Calu3 (cell line): ENCODE data around the gene JADE2. TPM values are rescaled to one million over a fixed set of nuclear protein-coding genes. Genes with fewer than 3 reads are reported as not detected.
"Not testable (repeated sequence)": the region's sequence is repeated elsewhere in the genome, so short reads cannot be mapped to it uniquely, and the experiment has no call there.

Experiments used
- BruUV-seq: library from RNA; stranded (reverse); fragments of 400-500 nt; replicated peaks from 2 replicates; lab custom pipeline; 2021; lab: Mats Ljungman, UMichigan
- CTCF ChIA-PET: fragments of 300-600 bp; sonication (Branson Sonifier 250); formaldehyde crosslinking; loops from one replicate; lab custom pipeline; 2022; ENCODE audit warnings: antibody characterized with exemption; lab: Charles Lee
- DNase-seq: peaks from one replicate; pipeline ENCODE4 v3.0.0; 2022
- H3K27ac Mint-ChIP-seq: one replicate; pipeline ENCODE4 v1.8.0; 2022; ENCODE audit warnings: mixed read lengths; ENCODE audit not compliant: unreplicated experiment
- H3K27me3 Mint-ChIP-seq: one replicate; pipeline ENCODE4 v1.8.0; 2022; ENCODE audit warnings: mixed read lengths; ENCODE audit not compliant: unreplicated experiment
- H3K36me3 Mint-ChIP-seq: one replicate; pipeline ENCODE4 v1.8.0; 2022; ENCODE audit warnings: mild to moderate bottlenecking, moderate library complexity, mixed read lengths; ENCODE audit not compliant: insufficient read depth, unreplicated experiment
- H3K4me1 Mint-ChIP-seq: one replicate; pipeline ENCODE4 v1.8.0; 2022; ENCODE audit warnings: mild to moderate bottlenecking, low read depth, mixed read lengths; ENCODE audit not compliant: unreplicated experiment
- H3K4me3 Mint-ChIP-seq: one replicate; pipeline ENCODE4 v1.8.0; 2022; ENCODE audit warnings: mild to moderate bottlenecking, low read depth, moderate library complexity, mixed read lengths; ENCODE audit not compliant: unreplicated experiment
- H3K9me3 Mint-ChIP-seq: one replicate; pipeline ENCODE4 v1.8.0; 2022; ENCODE audit warnings: low read depth, mixed read lengths; ENCODE audit not compliant: unreplicated experiment
- CTCF ChIP-seq: fragments of 200-600 bp; IDR thresholded peaks from one replicate; pipeline ENCODE4 v1.8.0; 2022; ENCODE audit warnings: antibody characterized with exemption; ENCODE audit not compliant: unreplicated experiment
- intact Hi-C: fragments of 100-400 bp; cut with micrococcal nuclease; formaldehyde crosslinking; loops from one replicate; pipeline ENCODE4 v1.10.0; 2022; ENCODE audit not compliant: unreplicated experiment
- total RNA-seq: library from RNA; stranded (reverse); gene quantifications from 2 replicates; pipeline ENCODE4 v1.2.3, GENCODE V29; 2022

The JADE2 gene
- total RNA-seq, 1 experiment from 2014 or later: 93.4 TPM

GRCh38 chr5:134492568-134492967 is 32.9 kb upstream of the JADE2 start:
- H3K4me3 Mint-ChIP-seq: no peak overlapping the region
- intact Hi-C loops: no loop called here
- CTCF ChIA-PET: interaction anchor here (1.0 to 1.1 kb wide), 2 partner anchors 15 to 27 kb away, joined by 3 read pairs; no protein-coding TSS in a partner anchor
- H3K4me1 Mint-ChIP-seq: peaks cover 6% of the 10 kb centered on the region
- no peaks in the 10 kb centered on the region for H3K36me3 Mint-ChIP-seq
- no peaks in the 10 kb centered on the region for H3K27me3 Mint-ChIP-seq
- H3K27ac Mint-ChIP-seq: no peak overlapping the region
- DNase-seq: no peak
- TF ChIP-seq CTCF: no peak
- no peaks in the 10 kb centered on the region for H3K9me3 Mint-ChIP-seq
- no TSS peak for BruUV-seq

GRCh38 chr5:134493461-134494055 is 31.9 kb upstream of the JADE2 start:
- BruUV-seq: no TSS peak
- CTCF ChIA-PET: interaction anchor here (1.0 to 1.1 kb wide), 3 partner anchors 10 to 28 kb away, joined by 3 to 4 read pairs (median 3); no protein-coding TSS in a partner anchor
- H3K9me3 Mint-ChIP-seq: no peaks in the 10 kb centered on the region
- no peaks in the 10 kb centered on the region for H3K27me3 Mint-ChIP-seq
- no peak for TF ChIP-seq CTCF
- no peak overlapping the region for H3K27ac Mint-ChIP-seq
- intact Hi-C loops: no loop called here
- peaks cover 14% of the 10 kb centered on the region for H3K4me1 Mint-ChIP-seq
- DNase-seq: no peak
- H3K36me3 Mint-ChIP-seq: no peaks in the 10 kb centered on the region
- no peak overlapping the region for H3K4me3 Mint-ChIP-seq

- Mint-ChIP-seq H3K27ac (no peak overlapping the region), H3K36me3 (no peaks in the 10 kb centered on the region), H3K9me3 (no peaks in the 10 kb centered on the region), H3K27me3 (no peaks in the 10 kb centered on the region), H3K4me3 (no peak overlapping the region), H3K4me1 (peaks cover 14% of the 10 kb centered on the region)
- no peak for TF ChIP-seq CTCF
- no peak for DNase-seq
- no TSS peak for BruUV-seq
- intact Hi-C loops: no loop called here
- CTCF ChIA-PET: interaction anchor here (0.9 kb wide), 1 partner anchor 13 kb away, joined by 4 read pairs; no protein-coding TSS in a partner anchor
Observed at GRCh38 chr5:134494780-134495179, 30.7 kb upstream of the JADE2 start.

GRCh38 chr5:134499905-134500304 is 25.6 kb upstream of the JADE2 start:
- Mint-ChIP-seq H3K4me1 (peaks cover 47% of the 10 kb centered on the region), H3K36me3 (peaks cover 18% of the 10 kb centered on the region)
- H3K27ac Mint-ChIP-seq, H3K9me3 Mint-ChIP-seq, CTCF ChIA-PET, intact Hi-C loops, BruUV-seq, DNase-seq, H3K4me3 Mint-ChIP-seq, H3K27me3 Mint-ChIP-seq: not testable (repeated sequence)

GRCh38 chr5:134500699-134501430 is 24.6 kb upstream of the JADE2 start:
- no peak overlapping the region for H3K4me3 Mint-ChIP-seq
- no peak for TF ChIP-seq CTCF
- BruUV-seq: no TSS peak
- CTCF ChIA-PET: no interaction called here
- no peaks in the 10 kb centered on the region for H3K27me3 Mint-ChIP-seq
- intact Hi-C loops: no loop called here
- H3K36me3 Mint-ChIP-seq: peaks cover 19% of the 10 kb centered on the region
- no peak overlapping the region for H3K27ac Mint-ChIP-seq
- peaks cover 47% of the 10 kb centered on the region for H3K4me1 Mint-ChIP-seq
- DNase-seq: no peak
- no peaks in the 10 kb centered on the region for H3K9me3 Mint-ChIP-seq
